Neural cell (in vitro differentiated cells): Measurements from ENCODE around the gene GDI2. TPM values are rescaled to one million over a fixed set of nuclear protein-coding genes. Genes with fewer than 3 reads are reported as not detected.

Experiments
- H2AFZ ChIP-seq: fragments of 200-600, 300-800 bp; sonication (generic), shearing (Covaris generic); 2 replicates; pipeline ENCODE4 v1.6.0; 2014; ENCODE audit warnings: low read depth, mild to moderate bottlenecking, antibody characterized with exemption, low read length, moderate library complexity
- H3F3A ChIP-seq: fragments of 200-600 bp; shearing (Covaris generic); 2 replicates; pipeline ENCODE4 v1.6.1; 2016; ENCODE audit warnings: mild to moderate bottlenecking, moderate library complexity, mixed read lengths, antibody characterized with exemption, low read length; ENCODE audit not compliant: insufficient read depth, poor library complexity, severe bottlenecking
- H3K27ac ChIP-seq: fragments of 200-600, 300-800 bp; sonication (generic), shearing (Covaris generic); 2 replicates; pipeline ENCODE4 v1.5.1; 2014; ENCODE audit warnings: mild to moderate bottlenecking, low read length, moderate library complexity
- H3K27me3 ChIP-seq: fragments of 300-800, 200-600 bp; sonication (generic), shearing (Covaris generic); 2 replicates; pipeline ENCODE4 v1.6.0; 2014; ENCODE audit warnings: mild to moderate bottlenecking, low read depth, low read length, moderate library complexity; ENCODE audit not compliant: insufficient read depth
- H3K36me3 ChIP-seq: fragments of 300-800, 200-600 bp; sonication (generic), shearing (Covaris generic); 2 replicates; pipeline ENCODE4 v1.5.1; 2014; ENCODE audit warnings: mild to moderate bottlenecking, antibody characterized with exemption, low read length, moderate library complexity; ENCODE audit not compliant: insufficient read depth
- H3K4me2 ChIP-seq: fragments of 300-800, 200-600 bp; sonication (generic), shearing (Covaris generic); 2 replicates; pipeline ENCODE4 v1.6.0; 2014; ENCODE audit warnings: mild to moderate bottlenecking, low read length
- H3K4me3 ChIP-seq: fragments of 300-800, 200-600 bp; sonication (generic), shearing (Covaris generic); 2 replicates; pipeline ENCODE4 v1.5.1; 2014; ENCODE audit warnings: mild to moderate bottlenecking, low read length, moderate library complexity
- H3K79me2 ChIP-seq: fragments of 200-600 bp; shearing (Covaris generic); replicated peaks from 2 replicates; pipeline ENCODE4 v1.6.0; 2014; ENCODE audit warnings: mild to moderate bottlenecking, low read length, moderate library complexity; ENCODE audit not compliant: insufficient read depth
- H3K9ac ChIP-seq: fragments of 300-800, 200-600 bp; sonication (generic), shearing (Covaris generic); 2 replicates; pipeline ENCODE4 v1.6.1; 2016; ENCODE audit warnings: mild to moderate bottlenecking, low read length, mixed read lengths
- H3K9me2 ChIP-seq: fragments of 200-600 bp; shearing (Covaris generic); 2 replicates; pipeline ENCODE4 v1.6.1; 2016; ENCODE audit warnings: mild to moderate bottlenecking, low read length, mixed read lengths; ENCODE audit not compliant: insufficient read depth
- H3K9me3 ChIP-seq: fragments of 200-600, 300-800 bp; sonication (generic), shearing (Covaris generic); 2 replicates; pipeline ENCODE4 v1.6.1; 2016; ENCODE audit warnings: mild to moderate bottlenecking, mixed run types, low read length, moderate library complexity, mixed read lengths
- H4K20me1 ChIP-seq: fragments of 200-600 bp; shearing (Covaris generic); 2 replicates; pipeline ENCODE4 v1.6.1; 2016; ENCODE audit warnings: mild to moderate bottlenecking, mixed run types; ENCODE audit not compliant: insufficient read depth
- CTCF ChIP-seq: fragments of 450-650 bp; IDR thresholded peaks from 2 replicates; pipeline ENCODE4 v1.5.1; 2014; ENCODE audit warnings: antibody characterized with exemption, mild to moderate bottlenecking, moderate library complexity; ENCODE audit not compliant: poor library complexity, severe bottlenecking
- EP300 ChIP-seq: fragments of 450-650 bp; conservative IDR thresholded peaks from 2 replicates; pipeline ENCODE4 v1.6.1; 2014; ENCODE audit warnings: antibody characterized with exemption, mild to moderate bottlenecking, moderate library complexity; ENCODE audit not compliant: poor library complexity, severe bottlenecking
- EZH2 ChIP-seq: fragments of 200-600, 300-800 bp; shearing (Covaris generic), sonication (generic); IDR thresholded peaks from 2 replicates; pipeline ENCODE4 v1.6.1; 2014; ENCODE audit warnings: antibody characterized with exemption, low read length, borderline replicate concordance, mild to moderate bottlenecking; ENCODE audit not compliant: insufficient read depth, poor library complexity, severe bottlenecking
- MXI1 ChIP-seq: fragments of 450-650 bp; conservative IDR thresholded peaks from 2 replicates; pipeline ENCODE4 v1.6.1; 2014; ENCODE audit warnings: antibody characterized with exemption, mild to moderate bottlenecking; ENCODE audit not compliant: poor library complexity, severe bottlenecking
- POLR2AphosphoS5 ChIP-seq: IDR thresholded peaks from 2 replicates; pipeline ENCODE4 v1.6.1; 2012
- RAD21 ChIP-seq: fragments of 450-650 bp; conservative IDR thresholded peaks from 2 replicates; pipeline ENCODE4 v1.6.1; 2014; ENCODE audit warnings: antibody characterized with exemption, mild to moderate bottlenecking, moderate library complexity
- REST ChIP-seq: IDR thresholded peaks from 2 replicates; pipeline ENCODE4 v1.6.1; 2012; ENCODE audit warnings: borderline replicate concordance
- SMC3 ChIP-seq: fragments of 450-650 bp; conservative IDR thresholded peaks from 2 replicates; pipeline ENCODE4 v1.6.1; 2014; ENCODE audit warnings: antibody characterized with exemption, mild to moderate bottlenecking, moderate library complexity; ENCODE audit not compliant: poor library complexity
- TAF1 ChIP-seq: IDR thresholded peaks from 2 replicates; pipeline ENCODE4 v1.6.1; 2012; ENCODE audit warnings: low read depth
- polyA plus RNA-seq: library from polyadenylated mRNA; depleted of rRNA; stranded (reverse); fragments of >200 nt; gene quantifications from 2 replicates; pipeline ENCODE4 v1.2.3, GENCODE V29; 2014

Gene GDI2
- polyA plus RNA-seq, 1 donor from 2014 or later: 352 TPM

GRCh38 chr10:5775685-5776084, 37.5 kb downstream of the GDI2 start:
- H4K20me1 ChIP-seq: no peaks in the 10 kb centered on the region
- H3K4me3 ChIP-seq: no peak overlapping the region
- no peak overlapping the region for H3K9ac ChIP-seq
- no peak for TF ChIP-seq CTCF
- TF ChIP-seq POLR2AphosphoS5: no peak
- TF ChIP-seq RAD21: no peak
- no peak for TF ChIP-seq REST
- TF ChIP-seq MXI1: no peak
- TF ChIP-seq TAF1: no peak
- TF ChIP-seq SMC3: no peak
- TF ChIP-seq EZH2: no peak
- TF ChIP-seq EP300: no peak
- no peaks in the 10 kb centered on the region for H3K27me3 ChIP-seq
- H2AFZ ChIP-seq: no peak overlapping the region
- no peaks in the 10 kb centered on the region for H3F3A ChIP-seq
- H3K27ac ChIP-seq: no peak overlapping the region
- no peaks in the 10 kb centered on the region for H3K36me3 ChIP-seq
- peaks cover 34% of the 10 kb centered on the region for H3K79me2 ChIP-seq
- H3K9me2 ChIP-seq: no peaks in the 10 kb centered on the region
- H3K9me3 ChIP-seq: no peaks in the 10 kb centered on the region
- H3K4me2 ChIP-seq: no peak overlapping the region

GRCh38 chr10:5774987-5775620, 38.1 kb downstream of the GDI2 start:
- Histone ChIP-seq H3K79me2 (peaks cover 28% of the 10 kb centered on the region), H3K36me3 (no peaks in the 10 kb centered on the region), H4K20me1 (no peaks in the 10 kb centered on the region), H3K9me3 (no peaks in the 10 kb centered on the region), H3K9ac (no peak overlapping the region), H3K27ac (no peak overlapping the region), H3K4me3 (no peak overlapping the region), H3K27me3 (no peaks in the 10 kb centered on the region), H3K4me2 (no peak overlapping the region), H3F3A (no peaks in the 10 kb centered on the region), H2AFZ (no peak overlapping the region), H3K9me2 (no peaks in the 10 kb centered on the region)
- TF ChIP-seq MXI1 (no peak), RAD21 (no peak), POLR2AphosphoS5 (no peak), REST (no peak), CTCF (no peak), SMC3 (no peak), EZH2 (no peak), EP300 (no peak), TAF1 (no peak)
